Effector CD8-positive, alpha-beta T cell (primary cell): ENCODE results near the gene IL1RAPL1.

ENCODE experiments used
- DNase-seq: peaks from one replicate; lab custom pipeline; 2025; lab: John Stamatoyannopoulos, UW

IL1RAPL1 gene

DNA sequence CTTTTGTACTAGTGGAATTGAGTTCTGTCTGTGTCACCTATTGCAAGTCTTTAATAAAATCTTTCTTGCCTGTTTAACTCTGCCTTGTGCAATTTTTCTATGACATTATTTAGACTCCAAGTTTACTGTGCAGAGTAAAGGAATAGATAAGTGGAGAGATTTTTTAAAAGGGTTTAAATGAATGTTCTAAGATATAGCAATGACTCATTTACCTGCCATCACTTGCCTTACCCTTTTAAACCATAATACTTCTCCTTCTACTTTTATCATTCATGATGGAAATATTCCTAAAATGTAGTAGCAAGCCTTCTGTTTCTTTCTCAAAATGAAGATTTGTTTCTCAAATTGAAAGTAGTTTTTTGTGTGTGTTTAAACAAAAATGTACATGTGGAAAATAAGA lies 845.3 kb downstream of the IL1RAPL1 start:
- DNase-seq = no peak

DNA sequence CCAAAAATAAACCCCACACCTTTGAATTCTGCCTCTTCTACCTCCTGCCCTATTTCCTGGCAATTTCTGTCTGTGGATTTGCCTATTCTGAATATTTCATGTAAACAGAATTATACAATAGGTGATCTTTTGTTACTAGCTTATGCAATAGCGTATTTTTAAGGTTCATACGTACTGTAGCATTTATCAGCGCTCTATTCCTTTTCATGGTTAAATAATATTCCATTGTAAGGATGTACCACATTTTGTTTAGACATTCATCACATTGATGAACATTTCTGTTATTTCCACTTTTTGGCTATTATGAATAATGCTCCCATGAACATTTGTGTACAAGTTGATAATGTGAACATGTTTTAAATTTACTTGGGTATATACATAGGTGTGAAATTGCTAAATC lies 847.7 kb downstream of the IL1RAPL1 start:
- no peak for DNase-seq

- DNase-seq = no peak
These were observed 848.1 kb downstream of the IL1RAPL1 start for GRCh38 chrX:29435396-29435795.

- no peak for DNase-seq
These were observed 860.6 kb downstream of the IL1RAPL1 start for GRCh38 chrX:29447867-29448266.

DNA sequence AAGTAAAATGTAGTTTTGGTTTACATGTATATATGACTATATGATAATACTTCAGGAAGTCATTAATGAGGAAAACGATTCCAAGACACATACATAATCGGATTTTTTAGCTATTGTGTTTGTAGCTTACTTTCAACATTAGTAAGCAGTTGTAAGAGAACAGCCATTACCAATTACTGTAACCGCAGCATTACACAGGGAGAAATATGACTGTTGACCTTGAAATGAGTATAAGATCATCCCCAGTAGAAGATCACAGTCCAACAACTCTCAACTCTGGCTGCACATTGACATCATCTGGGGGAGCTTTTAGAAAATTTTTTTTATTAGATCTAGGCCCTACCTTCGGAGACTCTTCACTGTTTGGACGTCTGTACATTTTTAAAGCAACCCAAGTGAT lies 866.1 kb downstream of the IL1RAPL1 start:
- DNase-seq = no peak

GRCh38 chrX:29455702-29456101 lies 868.5 kb downstream of the IL1RAPL1 start:
- no peak for DNase-seq

- DNase-seq = no peak
These were observed 873.8 kb downstream of the IL1RAPL1 start for GRCh38 chrX:29461039-29461438.

GRCh38 chrX:29466456-29466855 lies 879.2 kb downstream of the IL1RAPL1 start:
- no peak for DNase-seq

- DNase-seq = no peak
These were observed 881.8 kb downstream of the IL1RAPL1 start for GRCh38 chrX:29468911-29469494.

DNA sequence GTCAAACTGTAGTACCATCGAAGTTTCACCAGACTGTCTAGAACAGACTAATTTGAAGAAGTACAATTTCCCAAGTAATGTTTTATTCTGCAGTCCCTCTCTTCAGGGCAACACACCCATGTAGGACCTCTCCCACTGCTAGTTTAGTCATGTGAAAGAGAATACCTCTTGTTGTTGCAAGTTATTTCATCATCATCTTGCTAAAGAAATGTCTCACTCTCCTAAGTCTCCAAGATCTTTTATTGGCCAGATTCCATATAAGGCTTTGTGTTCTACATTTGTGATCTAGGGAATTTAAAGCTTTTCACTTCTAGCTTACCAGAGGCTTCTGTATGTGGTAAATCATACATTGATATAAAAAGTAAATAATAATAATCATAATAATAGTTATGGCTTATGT lies 882.8 kb downstream of the IL1RAPL1 start:
- no peak for DNase-seq

DNA sequence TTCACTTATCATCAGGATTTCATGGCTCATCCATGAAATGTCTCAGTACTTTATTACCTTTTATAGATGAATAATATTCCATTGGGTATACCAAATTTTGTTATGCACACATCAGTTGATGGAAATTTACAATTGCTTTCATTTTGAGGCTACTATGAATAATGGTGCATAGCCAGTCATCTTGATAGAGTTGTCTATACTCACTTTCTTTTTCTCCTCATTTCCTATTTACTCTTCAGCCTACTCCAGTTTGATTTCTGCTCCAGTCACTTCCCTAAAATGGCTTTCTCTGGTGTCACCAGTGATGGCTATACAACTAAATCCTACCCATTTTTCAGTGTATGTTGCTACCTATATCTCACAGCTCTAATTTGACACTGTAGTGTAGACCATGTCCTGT lies 884.6 kb downstream of the IL1RAPL1 start:
- DNase-seq = no peak

DNA sequence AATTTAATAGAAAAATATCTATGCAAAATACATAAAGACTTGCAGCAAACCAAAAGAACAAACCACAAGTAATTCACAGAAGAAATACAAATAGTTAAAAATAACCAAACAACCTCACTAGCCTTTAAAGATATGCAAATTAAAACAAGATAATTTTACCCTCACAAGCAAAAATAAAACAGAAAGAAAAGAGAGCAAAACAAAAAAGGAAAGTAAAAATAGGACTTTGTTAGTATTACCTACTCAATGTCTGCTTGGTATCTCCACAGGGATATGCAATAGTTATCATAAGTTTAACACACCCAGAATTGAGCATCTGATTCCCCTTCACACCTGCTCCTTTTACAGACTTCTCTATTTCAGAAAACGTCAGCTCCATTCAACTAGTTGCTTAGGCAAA lies 890.6 kb downstream of the IL1RAPL1 start:
- DNase-seq = no peak

- DNase-seq = no peak
These were observed 891.3 kb downstream of the IL1RAPL1 start for GRCh38 chrX:29478336-29479069.

DNA sequence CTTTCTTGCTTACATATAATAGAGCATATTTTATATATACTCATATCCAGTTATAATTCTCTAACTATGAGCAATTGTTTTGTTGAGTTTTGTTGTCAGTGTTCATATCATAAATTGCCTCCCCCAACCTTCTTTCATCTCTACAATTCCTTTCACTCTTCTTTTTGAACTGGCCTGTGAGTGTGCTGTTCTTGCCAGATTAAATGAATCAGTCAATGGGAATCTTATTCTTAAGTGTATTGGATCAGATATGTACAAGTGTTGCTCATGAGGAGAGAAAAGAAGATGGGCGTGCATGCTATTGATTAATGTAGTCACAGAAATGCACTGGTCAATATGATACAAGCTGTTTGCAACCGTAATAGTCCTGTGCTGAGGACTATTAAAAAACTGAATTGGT lies 900.0 kb downstream of the IL1RAPL1 start:
- DNase-seq = no peak

- DNase-seq = no peak
These were observed 900.5 kb downstream of the IL1RAPL1 start for GRCh38 chrX:29487714-29488113.

GRCh38 chrX:29488919-29489318 lies 901.7 kb downstream of the IL1RAPL1 start:
- DNase-seq = no peak

DNA sequence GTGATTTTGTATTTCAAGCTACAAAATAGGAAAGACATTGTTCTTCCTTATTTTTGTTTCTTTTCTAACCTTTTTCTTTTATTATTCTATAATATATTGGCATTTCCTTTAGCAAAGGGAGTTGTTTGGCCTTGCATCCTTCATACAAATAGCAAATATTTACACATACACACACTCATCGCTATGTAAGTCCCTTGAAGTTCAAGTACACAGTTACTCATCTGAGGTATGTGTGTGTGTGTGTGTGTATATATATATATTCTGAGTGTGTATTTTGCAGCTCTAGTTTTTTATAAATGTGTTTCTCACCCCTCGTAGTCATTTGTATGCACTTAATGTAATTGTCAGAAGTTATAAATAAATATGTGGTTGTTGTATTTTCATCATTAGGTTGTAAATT lies 903.4 kb downstream of the IL1RAPL1 start:
- no peak for DNase-seq

GRCh38 chrX:29491659-29492058 lies 904.4 kb downstream of the IL1RAPL1 start:
- no peak for DNase-seq

DNA sequence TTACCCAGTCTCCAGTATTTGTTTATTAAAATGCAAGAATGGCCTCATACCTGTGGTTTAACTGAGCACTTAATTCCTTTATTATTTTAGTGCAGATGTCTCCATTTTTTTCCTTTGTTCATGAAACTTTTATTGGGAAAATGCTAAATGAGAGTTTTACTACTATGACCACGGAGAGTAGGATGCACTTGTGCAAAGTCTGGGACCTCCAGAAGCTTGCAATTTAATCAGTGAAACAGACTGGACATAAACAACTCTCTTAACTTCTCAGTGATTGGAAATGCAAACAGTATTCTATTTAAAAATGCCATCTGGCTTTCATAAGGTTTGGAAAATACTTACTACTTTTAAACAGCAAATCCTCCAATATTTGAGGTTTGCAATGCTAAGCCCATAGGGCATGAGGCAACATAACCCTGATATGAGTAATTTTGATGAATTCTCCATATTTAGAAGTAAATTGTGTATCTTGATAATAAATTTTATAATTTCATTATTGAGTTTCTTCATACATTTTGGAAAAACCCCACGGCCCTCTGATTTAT lies 909.5 kb downstream of the IL1RAPL1 start:
- DNase-seq = no peak

GRCh38 chrX:29506729-29507128 lies 919.5 kb downstream of the IL1RAPL1 start:
- no peak for DNase-seq

DNA sequence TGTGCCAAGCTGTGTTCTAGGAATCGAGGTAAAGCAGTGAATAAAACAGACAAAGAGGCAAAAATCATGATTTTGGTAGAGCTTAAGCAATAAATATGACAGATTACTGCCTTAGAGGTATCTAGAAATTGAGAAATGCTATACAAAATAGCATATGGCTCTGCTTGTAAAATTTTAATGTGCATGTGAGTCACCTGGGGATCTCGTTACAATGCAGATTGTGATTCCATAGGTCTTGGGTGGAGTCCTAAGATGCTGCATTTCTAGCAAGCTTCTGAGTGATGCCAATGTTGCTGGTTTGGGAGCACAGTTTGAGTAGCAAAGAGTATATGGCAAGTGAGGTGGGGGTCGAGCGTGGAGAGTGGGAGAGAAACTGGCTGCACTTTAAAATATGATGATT lies 930.9 kb downstream of the IL1RAPL1 start:
- no peak for DNase-seq

DNA sequence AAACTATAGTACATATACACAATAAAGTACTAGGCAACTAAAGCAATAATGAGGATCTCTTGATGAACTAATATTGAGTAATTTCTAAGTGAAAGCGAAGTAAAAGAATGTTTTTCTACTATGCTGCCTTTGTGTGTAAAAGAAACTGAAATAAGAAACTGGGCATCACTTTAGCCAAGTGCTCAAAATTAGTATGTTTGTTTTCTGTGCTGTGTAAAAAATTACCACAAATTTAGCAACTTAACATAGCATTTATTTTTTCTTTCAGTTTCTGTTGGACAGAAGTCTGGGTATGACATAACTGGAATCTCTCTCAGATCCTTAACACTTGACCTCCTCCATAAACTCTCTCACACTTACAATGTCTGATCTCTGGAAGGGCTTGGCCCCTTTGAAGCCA lies 941.0 kb downstream of the IL1RAPL1 start:
- DNase-seq = no peak

DNA sequence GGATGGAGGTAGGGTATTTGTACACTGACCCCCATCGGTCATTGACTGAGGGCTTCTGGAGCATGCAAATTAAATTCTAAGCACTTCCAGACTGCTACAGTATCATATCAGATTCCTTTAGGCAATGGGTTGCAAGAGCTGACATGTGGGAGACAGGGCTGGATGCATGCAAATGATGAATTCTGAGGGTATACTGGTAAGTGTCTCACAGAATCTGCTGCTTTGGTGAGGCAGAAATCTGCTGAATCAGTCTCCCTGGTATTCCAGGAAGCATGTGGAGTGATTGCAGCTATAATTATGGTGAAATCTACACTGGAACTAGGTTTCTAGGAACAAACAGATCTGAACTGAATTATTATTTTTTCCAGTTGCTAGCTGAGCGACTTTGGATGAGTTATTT lies 943.3 kb downstream of the IL1RAPL1 start:
- no peak for DNase-seq

- no peak for DNase-seq
These were observed 944.1 kb downstream of the IL1RAPL1 start for GRCh38 chrX:29531336-29531735.
